NCI-H2081 treated with DMSO at 0.1 percent for 48 hours (cell line): ENCODE results near the gene LHX3.

Experiments used
- DNase-seq: peaks from one replicate; lab custom pipeline; 2025; lab: John Stamatoyannopoulos, UW

LHX3 gene

DNA sequence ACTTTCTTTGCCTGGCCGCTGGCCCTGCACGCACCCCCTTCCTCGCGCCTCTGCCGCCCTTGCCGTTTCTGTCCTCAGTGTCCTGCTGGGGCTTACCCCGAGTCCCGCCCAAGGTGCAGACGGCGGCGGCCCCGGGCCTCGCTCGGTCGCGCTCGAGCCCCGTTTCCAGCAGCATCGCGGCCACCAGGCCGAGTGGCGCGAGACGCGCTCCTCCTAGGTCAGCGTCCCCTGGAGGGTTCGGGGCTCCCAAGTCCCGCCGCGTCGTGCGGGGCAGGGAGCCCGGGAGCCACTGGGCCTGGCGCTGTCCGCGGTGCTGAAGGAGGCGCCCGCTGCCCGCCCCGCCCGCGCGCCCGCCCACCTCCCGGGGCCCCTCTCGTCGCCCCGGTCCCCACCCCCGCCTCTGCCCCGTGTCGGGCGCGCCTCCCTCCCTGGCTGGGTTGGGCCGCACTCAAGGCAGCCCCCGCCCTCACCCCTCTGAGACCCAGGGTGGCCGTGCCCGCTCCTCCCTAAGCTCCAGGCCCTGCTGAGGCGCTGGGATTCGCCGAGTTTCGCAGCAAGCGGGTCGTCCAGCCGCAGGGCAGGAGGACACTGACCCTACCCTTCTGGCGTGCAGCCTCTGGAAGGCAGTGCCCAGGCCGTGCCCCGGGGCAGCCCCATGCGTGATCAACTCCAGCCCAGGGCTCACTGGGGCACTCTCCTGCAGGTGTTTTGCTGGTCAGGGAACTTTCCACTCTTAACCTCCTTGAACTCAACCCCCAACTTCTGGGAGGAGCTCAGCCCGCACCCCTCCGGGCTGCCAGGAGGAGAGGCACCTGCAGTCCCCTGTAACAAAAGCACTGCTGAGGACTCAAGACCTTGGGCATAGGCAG is at the start of gene LHX3:
LHX3 (minus strand) TSS at position 291 of the 869 bp plus-strand sequence; CDS start at position 175, 116 bp downstream.
- no peak for DNase-seq

DNA sequence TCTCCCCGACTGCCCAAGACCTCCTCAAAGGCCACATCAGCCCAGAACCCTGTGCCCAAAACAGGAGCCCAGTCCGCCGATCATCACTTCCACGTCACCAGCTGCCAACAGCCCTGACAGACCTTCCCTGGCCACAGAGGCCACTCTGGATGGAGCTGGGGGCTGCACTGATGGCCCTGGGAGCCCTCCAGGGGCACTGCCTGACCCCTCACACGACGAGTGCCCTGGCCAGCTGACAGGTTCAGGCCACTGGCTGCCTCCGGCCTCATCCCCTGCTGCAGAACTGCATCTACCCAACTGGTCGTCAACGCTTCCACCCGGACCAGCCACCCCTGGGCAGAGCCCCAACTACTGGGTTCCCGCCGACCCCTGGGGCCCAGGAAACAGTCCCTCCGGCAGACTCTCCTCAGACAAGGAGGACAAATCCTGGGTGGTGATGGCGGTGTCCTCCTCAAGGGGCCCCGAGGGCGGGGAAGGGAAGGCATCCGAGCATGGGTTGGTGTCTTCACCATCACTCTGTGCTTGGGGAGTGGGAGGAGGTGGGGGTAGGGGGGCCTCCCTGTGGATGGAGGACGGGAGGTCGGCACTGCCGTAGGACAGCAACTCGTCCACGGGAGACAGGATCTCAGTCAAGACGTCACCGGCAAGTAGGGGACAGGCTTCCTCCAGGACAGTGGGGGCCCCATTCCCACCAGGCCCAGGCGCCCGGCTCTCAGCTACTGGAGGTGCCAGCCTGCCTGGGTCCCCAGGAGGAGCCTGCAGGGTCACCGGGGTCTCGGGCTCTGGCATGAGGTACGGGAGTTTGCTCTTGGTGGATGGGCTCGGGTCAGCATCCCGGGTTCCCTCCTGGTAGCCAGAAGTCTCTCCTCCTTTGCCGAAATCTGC is 48.6 kb upstream of the LHX3 start:
- DNase-seq: no peak

DNA sequence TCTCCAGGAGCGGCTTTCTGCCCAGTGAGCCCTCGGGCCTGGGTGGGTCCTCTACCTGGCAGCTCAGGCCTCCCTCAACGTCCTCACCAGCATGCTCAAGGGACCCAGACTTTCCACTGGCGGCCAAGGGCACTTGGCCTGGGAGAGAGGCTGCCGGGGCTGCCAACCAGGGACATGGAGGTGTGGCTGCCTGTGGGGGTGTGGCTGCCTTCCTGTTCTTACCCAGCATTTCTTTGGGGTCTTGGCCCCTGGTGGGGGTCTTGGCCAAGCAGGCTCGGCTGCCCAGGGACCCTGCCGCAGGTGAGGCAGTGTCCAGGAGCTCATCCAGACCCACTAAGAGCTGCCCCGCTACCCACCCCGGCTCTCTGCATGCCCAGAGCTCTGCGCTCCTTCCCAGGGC is 47.9 kb upstream of the LHX3 start:
- DNase-seq: no peak

DNA sequence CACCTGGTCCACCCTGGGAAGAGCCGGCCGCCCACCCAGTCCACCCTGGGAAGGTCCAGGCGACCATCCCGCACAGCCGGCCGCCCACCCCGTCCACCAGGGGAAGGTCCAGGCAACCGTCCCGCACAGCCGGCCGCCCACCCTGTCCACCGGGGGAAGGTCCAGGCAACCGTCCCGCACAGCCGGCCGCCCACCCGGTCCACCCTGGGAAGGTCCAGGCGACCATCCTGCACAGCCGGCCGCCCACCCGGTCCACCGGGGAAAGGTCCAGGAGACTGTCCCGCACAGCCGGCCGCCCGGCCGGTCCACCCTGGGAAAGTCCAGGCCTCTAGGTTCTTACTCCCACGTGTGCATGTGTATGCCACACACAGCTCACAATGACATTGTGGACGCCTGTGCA is 47.4 kb upstream of the LHX3 start:
- DNase-seq: no peak

DNA sequence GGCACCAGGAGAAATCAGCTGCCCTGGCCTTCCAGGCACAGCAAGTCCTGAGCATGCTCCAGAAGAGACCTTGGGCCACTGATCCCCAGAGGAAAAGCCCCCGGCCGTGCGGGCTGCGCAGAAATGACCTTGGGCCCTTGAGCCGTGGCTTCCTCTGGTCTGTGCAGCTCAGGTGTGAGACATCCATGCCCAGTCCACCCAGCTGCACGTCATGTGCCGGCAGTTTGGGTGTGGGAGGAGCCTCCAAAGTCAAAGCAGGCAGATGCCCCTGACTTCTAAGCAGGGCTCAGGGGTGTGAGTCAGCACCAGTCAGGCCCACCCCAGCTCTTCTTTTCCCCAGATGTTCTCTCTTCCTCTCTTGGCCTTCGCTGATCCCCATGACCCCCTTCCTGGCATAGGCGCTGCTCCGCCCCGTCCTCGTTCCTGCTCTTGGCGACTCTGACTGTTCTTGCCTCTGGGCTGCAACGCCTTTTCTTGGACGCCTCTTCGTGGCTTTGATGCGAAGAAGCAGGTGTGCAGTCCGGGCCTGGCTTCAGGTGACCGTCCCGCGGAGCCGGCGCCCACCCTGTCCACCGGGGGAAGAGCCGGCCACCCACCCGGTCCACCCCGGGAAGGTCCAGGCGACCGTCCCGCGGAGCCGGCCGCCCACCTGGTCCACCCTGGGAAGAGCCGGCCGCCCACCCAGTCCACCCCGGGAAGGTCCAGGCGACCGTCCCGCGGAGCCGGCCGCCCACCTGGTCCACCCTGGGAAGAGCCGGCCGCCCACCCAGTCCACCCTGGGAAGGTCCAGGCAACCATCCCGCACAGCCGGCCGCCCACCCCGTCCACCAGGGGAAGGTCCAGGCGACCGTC is 46.6 kb upstream of the LHX3 start:
- no peak for DNase-seq

DNA sequence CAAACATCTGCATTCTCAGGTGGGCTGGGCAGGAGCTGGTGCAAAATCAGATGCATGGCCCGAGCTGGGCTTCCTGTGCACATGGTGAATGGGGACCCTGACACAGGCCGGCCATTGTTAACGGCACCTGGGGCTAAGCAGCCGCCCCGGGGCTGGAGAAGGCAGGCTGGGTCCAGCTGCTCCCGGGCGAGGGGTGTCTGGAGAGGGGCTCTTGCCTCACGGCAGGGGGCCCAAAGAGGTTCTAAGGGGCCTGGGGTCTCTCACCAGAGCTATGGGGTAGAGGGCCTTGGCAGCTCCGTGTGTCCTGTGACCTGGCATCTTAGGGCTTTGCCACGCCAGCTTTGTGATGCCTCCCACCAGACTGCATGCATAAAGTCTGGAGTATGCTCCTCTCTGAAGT is 45.7 kb upstream of the LHX3 start:
- DNase-seq: no peak

DNA sequence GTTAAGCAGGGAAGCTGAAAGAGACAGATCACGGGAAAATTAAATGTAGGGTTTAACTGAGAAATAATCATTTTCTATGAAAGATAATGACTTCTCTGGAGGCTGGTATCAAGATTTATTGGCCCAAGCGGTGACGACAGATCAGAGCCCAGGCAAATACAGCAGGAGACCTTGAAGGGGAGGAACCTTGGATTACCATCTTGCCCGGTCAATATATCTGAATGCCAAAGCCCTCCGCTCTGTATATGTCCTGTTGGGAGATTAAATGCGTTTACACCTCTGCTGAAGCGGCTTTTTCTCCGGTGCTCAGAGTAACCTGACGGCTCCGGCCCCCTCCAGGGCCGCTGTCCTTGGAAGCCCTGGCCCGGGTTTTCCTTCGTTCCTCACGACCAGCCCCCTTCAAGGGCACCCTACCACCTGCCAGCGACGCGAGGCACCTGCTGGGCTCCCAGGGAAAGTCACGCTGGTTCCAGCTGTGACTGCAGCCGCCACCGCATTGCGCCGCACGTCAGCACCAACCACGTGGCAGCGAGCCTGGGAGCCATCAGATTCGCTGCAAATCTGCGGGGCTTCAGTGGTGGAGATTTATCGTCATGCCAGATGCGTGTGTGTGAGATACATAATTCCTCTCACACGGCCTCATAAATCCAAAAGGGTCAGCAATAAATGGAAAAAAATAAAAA is 45.1 kb upstream of the LHX3 start:
- no peak for DNase-seq

DNA sequence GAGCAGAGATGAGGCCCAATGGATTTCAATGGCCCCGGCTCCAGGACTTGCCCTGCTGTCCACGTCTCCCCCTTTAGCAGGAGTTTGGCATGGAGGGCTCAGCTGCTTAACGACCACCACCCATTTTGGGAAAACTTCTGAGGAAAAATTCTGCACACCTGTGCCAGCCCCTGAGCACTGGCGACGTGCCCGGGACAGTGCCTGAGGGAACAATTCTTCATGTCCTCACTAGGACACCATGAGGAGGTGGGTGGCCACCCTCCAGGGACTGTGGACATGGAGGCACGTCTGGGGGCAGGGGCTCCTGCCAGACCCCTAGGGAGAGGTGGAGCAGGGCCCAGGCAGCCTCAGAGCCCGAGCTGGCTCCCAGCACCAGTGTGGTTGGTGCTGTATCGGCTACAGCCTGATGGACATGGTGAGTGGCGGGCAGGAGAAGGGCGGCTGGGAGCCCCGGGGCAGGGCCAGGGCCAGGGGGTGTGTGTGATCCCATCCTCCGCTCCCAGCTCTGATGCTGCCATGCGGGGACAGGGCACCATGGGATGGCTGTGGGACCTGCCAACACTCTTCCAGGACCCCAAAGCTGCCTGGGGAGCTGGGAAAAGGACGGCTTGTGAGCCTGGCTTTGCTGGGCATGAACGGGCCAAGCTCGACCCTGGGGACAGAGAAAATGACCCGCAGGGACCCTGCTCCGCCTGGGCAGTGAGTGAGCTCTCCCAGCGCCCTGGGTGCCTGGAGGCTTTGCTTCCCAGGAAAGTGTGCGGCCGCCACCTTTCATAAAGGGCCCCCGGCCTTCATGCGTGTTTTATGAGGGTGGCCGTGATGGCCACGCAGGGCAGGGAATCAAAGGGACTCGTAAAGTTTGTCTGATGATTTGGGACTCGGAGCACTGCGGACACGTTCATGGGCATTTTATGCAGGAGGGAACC is 44.3 kb upstream of the LHX3 start:
- no peak for DNase-seq

DNA sequence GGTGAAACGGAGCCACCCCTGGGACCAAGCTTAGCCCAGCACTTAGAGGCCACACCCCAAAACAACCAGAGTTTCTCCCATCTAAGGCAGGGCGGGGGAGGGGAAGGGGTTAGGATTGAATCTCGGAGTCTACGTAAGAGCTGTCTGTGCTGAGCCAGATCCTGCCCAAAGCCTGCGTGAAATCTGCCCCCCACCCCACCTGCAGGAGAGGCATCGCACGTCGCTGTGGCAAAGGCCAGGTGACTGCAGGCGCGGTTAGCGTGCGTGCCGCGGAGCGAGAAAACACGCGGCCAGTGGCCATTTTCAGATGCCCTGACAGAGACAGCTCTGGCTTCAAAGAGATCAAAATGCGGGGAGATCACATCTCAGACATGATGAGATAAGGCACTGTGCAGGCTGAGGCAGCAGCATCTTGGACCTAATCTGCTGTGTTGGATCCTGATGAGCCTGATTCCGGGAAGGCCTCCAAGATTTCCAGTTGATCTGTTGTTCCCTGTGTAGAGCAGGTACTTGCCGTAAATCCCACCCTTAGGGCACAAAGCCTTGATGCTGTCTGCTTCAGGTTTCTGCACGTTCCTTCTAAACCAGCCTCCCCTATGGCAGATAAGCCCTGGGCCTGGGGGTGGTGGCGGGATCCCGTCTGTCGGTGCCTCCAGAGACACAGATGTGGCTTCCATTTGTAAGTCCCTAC is 43.2 kb upstream of the LHX3 start:
- DNase-seq: no peak

DNA sequence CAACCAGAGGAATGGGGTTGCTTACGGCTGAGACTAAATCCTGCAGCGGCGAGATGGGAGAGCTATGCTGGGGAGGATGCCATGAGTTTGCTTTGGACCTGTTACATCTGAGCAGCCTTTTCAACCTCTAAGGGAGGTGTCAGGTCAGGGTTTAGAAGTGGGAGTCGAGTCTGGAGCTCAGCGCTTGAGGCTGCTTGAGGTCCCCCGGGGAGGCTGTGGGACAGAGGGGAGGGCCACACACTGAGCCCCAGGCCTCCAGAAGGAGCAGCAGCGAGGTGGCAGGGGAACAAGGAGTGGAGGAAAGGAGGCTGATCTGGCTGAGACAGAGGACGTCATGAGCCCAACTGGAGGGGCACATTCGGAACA is 42.6 kb upstream of the LHX3 start:
- DNase-seq: no peak

DNA sequence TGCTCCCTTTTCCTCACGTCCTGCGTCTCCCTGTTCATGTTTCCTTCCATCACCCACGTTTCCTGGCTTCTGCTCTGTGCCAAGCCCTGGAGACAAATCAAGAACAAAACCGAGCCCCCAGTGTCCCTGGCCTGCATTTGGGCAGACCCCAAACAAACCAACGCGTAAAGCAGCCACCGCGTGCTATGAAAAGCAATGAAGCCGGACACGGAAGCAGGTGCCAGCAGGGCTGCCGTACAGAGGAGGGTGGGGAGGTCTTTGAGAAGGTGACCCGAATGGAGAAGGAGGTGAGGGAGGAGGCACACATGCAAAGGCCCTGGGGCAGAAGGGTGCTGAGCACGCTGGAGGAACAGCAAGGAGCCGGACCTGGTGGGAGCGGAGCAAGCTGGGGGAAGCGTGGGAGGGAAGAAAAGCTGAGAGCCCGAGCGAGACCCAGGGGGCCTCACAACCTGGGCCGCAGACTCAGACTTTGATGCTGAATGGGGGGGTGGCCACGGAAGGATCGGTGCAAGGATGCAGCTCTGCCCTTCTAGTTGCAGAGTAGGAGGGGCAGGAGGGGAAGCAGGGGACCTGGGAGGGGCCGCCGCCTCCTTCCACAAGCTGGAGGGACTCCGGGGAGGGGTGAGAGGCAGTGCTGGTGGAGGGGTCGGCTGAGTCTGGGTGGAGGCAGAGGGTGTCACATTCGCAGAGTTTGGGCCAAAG is 42.1 kb upstream of the LHX3 start:
- DNase-seq: no peak

DNA sequence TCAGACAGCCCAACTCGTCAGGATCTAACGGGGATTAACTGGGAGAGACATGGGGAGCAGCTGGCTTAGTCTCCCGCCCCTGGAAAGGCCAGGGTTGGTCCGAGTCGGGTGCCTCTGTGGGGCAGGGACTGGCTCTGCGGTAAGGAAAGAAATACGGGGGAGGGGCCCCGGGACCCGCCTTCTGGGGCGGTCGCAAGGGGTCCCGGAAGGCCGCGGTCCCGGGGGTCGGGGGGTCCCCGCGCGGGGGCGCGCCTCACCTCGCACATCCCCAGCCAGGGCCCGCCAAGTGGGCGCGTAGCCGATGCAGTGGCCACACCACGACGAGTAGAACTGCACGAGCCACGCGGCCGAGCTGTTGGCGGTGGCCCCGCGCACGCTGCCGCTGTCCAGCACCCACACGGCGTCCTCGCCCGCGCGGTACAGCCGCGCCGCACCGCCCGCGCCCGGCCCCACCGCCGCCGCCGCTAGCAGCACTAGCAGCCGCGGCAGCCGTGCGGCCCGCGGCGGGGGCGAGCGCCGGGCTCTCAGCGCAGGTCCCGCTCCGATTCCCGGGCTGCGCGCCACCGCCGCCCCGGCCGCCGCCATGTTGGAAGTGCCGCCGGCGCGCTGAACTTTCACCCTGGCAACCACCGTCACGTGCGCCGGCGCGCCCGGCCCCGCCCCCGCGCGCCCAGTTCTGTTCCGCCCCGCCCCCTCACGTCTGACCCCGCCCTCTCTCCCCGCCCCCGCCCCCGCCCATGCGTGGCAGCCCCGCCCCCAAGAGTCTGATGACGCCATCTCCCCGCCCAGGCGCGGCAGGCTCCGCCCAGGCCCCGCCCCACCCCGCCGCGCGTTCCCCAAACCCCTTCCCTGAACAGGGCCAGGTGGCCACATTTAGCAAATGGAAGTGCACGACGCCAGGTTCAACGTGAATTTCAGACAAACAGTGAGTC is 40.6 kb upstream of the LHX3 start, which contains the start of gene QSOX2:
QSOX2 (minus strand) TSS at position 594 of the 932 bp plus-strand sequence; CDS start at position 585, 9 bp downstream.
- DNase-seq: no peak

DNA sequence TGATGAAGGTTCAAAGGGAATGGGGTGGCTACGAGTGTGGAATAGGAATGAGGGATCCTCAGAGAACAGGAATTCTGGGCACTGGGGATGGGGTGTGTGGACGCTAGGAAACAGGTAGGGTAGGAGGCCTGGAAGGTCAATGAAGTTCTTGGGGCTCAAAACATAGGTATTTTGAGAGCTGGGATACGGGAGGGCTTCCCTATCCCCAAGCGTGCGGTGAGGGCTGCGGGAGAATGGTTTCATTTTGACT is 40.0 kb upstream of the LHX3 start:
- no peak for DNase-seq

DNA sequence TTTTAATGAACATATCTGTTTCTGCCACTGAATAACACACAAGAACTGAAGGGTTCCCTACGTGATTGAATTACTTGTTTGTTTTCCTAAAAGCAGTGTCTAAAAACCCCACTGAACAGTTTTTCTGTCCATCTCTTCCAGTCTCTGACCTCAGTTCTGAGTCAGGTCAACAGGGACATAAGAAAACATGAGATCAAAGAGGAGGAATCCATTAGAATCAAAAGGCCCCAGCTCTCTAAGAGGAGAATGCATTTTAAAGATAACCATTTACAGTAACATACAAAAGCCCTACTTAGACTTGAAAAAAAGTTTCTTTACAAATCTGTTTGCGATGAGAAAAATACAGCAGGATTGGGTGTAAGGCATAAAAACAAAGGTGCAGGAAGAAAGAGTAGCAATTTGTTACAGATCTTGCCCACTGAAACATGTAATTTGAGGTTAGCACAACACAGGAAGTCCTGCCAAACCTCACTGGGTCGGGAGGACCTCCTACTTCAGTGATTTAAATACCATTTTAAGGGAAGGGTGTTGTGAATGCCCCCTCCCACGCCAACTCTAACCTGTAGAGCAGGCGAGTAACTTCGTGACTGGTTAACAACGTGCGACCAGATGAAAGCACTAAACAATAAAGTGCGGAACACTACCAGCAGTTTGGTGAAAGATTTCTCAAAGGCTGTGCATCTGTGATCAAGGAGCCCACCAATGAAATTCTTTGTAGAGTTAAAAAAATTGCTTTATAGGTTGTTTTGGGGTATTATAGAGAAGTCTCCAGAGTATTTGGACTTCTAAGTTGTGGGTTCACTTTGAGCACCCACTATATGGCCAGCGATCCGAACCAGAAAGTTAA is 39.4 kb upstream of the LHX3 start:
- no peak for DNase-seq

DNA sequence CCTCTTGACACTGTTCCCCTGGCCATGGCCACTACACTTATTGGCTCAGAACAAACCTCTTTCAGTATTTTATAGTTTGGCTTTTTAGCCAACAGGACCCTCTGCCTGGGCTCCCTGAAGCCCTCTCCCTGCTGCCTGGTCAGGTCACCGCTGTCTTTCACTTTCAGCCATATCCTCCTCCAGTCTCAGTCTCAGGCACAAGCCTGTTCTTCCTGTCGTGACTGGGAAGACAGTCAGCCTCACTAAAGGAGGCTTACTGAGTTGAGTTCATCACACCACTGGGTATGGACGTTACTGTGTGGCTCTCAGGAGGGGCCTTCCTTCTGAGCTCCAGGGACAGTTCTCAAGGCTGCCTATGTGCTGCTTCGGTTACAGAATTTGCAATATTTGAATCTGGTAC is 38.7 kb upstream of the LHX3 start:
- no peak for DNase-seq

DNA sequence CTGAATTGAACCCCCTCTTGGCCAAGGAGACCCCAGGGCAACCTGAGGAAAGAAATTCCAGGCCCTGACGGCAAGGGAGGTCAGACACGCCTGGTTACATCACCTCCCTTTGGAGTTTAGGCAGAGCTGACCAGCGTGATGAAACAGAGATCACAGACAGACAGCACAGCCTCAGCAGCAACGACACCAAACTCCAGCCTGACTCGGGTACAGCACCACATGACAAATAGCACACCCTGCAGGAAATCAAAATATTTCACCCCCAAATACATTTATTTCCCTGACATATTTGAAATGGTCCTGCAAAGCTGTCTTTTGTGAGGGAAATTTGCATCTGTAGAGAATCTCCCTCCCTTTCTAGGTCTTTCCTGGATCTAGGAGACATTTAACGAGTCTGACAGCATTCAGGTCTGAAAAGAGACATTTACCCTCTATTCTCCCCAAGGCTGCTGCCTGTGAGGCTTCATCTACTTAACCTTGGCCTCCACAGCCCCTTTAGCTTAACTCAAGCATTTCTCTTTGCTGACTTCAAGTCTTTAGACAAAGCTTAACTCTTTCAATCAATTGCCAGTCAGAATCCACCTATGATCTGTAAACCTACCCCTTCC is 38.1 kb upstream of the LHX3 start:
- no peak for DNase-seq

DNA sequence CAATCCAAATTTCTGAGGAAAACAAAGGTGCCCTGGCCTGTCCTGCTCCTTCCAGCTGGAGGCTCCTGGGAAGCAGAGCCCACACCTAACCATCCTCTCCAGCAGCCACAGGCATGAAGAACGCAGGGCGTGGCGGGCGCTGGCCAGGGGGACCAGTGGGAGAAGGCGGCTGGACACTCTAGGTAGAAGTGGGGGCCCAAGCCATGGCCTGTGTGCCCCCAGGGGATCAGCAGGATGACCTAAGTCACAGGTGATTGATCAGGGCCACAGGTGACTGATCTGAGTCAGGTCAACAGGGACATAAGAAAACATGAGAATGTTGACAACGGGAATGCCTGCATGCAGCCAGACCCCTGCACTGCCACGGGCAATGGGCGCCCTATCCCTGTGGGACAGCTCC is 37.3 kb upstream of the LHX3 start:
- DNase-seq: no peak
